Lower leg skin (tissue), 4 donors: ENCODE results near the gene PRKAR1B. TPM values are rescaled to one million over a fixed set of nuclear protein-coding genes. Genes with fewer than 3 reads are reported as not detected.

ENCODE experiments used
- DNase-seq, 2 donors: peaks; one replicate each; pipeline ENCODE4 v3.0.0-alpha.2; 2019; ENCODE audit warnings: low spot score in 2 of 2
- H3K4me3 ChIP-seq: fragments of 200-600 bp; sonication (generic); 2 replicates; pipeline ENCODE4 v1.5.1; 2017; ENCODE audit warnings: mild to moderate bottlenecking, low read depth; ENCODE audit not compliant: poor library complexity, severe bottlenecking
- CTCF ChIP-seq, 3 donors: fragments of 450-650 bp; IDR thresholded peaks; one replicate each; pipeline ENCODE4 v1.5.1; 2016; ENCODE audit warnings: antibody characterized with exemption in 3 of 3, mild to moderate bottlenecking in 3 of 3, moderate library complexity in 2 of 3
- POLR2A ChIP-seq, 2 donors: fragments of 450-650 bp; IDR thresholded peaks; one replicate each; pipeline ENCODE4 v1.6.1; 2016 to 2017; ENCODE audit warnings: antibody characterized with exemption in 2 of 2, mild to moderate bottlenecking in 1 of 2, moderate library complexity in 1 of 2
- WGBS, 2 donors: methylation state at CpG; one replicate each; pipeline ENCODE4 v1.1.5; 2018; 5-methylcytosine and 5-hydroxymethylcytosine counted together
- intact Hi-C: fragments of 100-400 bp; cut with DNase I; formaldehyde crosslinking; loops from one replicate; pipeline ENCODE4 v1.15.0; 2023; ENCODE audit warnings: low total_unique reads
- total RNA-seq, 4 donors: library from RNA; depleted of rRNA; stranded (reverse); fragments of >200 nt; gene quantifications; one replicate each; pipeline ENCODE4 v1.1.0, GENCODE V29; 2016

PRKAR1B gene
- total RNA-seq, 4 donors from 2014 or later = 7.8 to 16.9 (median 15.0) TPM

GRCh38 chr7:506391-506831 is 220.7 kb downstream of the PRKAR1B start:
- DNase-seq = no peak

GRCh38 chr7:505171-505570 is 221.9 kb downstream of the PRKAR1B start:
- TF ChIP-seq POLR2A (IDR thresholded peaks at IDR 0.05) = no peak
- no peak for TF ChIP-seq CTCF (IDR thresholded peaks at IDR 0.05)
- WGBS, 2 donors = 87 to 89% methylated on average over 15 to 16 of the region's 16 CpGs
- no peak overlapping the region for H3K4me3 ChIP-seq
- no peak for DNase-seq
- intact Hi-C loops = no loop called here

More at GRCh38 chr7:506391-506831, 220.7 kb downstream of the PRKAR1B start:
- intact Hi-C loops = no loop called here
- no peak overlapping the region for H3K4me3 ChIP-seq
- WGBS, 2 donors = 84 to 95% methylated on average over 6 to 11 of the region's 11 CpGs
- no peak for TF ChIP-seq CTCF (IDR thresholded peaks at IDR 0.05)
- TF ChIP-seq POLR2A (IDR thresholded peaks at IDR 0.05) = no peak

- intact Hi-C loops = no loop called here
- WGBS, 2 donors = 86 to 87% methylated on average over 29 to 30 of the region's 34 CpGs
- TF ChIP-seq CTCF (IDR thresholded peaks at IDR 0.05) (no peak), POLR2A (IDR thresholded peaks at IDR 0.05) (no peak)
Observed at GRCh38 chr7:504221-505111, 222.6 kb downstream of the PRKAR1B start.

GRCh38 chr7:503575-504111 is 223.4 kb downstream of the PRKAR1B start:
- DNase-seq = no peak
- whole genome bisulfite sequencing, 2 donors = 61 to 68% methylated on average over 18 to 20 of the region's 20 CpGs
- no peak for TF ChIP-seq CTCF (IDR thresholded peaks at IDR 0.05)
- no peak for TF ChIP-seq POLR2A (IDR thresholded peaks at IDR 0.05)
- no peak overlapping the region for H3K4me3 ChIP-seq
- intact Hi-C loops = no loop called here

More at GRCh38 chr7:504221-505111, 222.6 kb downstream of the PRKAR1B start:
- no peak for DNase-seq
- H3K4me3 ChIP-seq = no peak overlapping the region

- intact Hi-C loops = no loop called here
- 90 to 91% methylated on average over 13 of the region's 13 CpGs for WGBS, 2 donors
- no peak for DNase-seq
- no peak for TF ChIP-seq CTCF (IDR thresholded peaks at IDR 0.05)
- TF ChIP-seq POLR2A (IDR thresholded peaks at IDR 0.05) = no peak
- no peak overlapping the region for H3K4me3 ChIP-seq
Observed at GRCh38 chr7:502296-502695, 224.8 kb downstream of the PRKAR1B start.
